ENCODE results near the gene CYP4F11. TPM values are rescaled to one million over a fixed set of nuclear protein-coding genes. Genes with fewer than 3 reads are reported as not detected.

CYP4F11 gene
- total and polyA plus RNA-seq, 4 donors, result 0.15 to 1.2 (median 0.26) TPM; not detected in 1

DNA sequence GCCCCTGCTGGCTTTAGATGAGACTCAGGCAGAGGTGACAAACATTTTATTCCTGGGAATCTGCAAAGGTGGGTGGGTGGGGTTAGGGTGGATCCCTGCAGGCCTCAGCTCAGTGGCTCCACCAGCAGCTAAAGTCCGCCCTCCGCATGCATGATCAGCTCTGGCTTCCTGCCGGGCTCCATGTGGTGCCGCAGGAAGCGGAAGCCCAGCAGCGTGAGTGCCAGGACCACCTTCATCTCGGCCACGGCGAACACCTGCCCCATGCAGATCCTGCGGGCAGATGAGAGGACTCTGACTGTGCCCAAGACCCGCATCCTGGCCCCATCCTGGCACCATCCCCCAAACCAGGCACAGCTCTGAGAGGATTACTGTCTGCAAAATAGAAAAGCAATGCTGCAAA, 62.8 kb downstream of the CYP4F11 start:
- TF ChIP-seq CTCF (IDR thresholded peaks at IDR 0.05; ENCODE audit: control extremely low read depth, extremely low read depth), result no peak
- no peak overlapping the region for H3K4me3 ChIP-seq
- no peaks in the 10 kb centered on the region for H3K36me3 ChIP-seq (ENCODE audit: control insufficient read depth in 4 of 4, insufficient read depth in 4 of 4, low read length in 4 of 4)
- no peaks in the 10 kb centered on the region for H3K4me1 ChIP-seq (ENCODE audit: control insufficient read depth in 5 of 5, insufficient read depth in 5 of 5, low read length in 5 of 5)
- no peak overlapping the region for H3K9ac ChIP-seq (ENCODE audit: insufficient read depth in 1 of 2, low read length in 2 of 2)
- no peak overlapping the region for H3K27ac ChIP-seq (ENCODE audit: low read depth in 1 of 2, low read length in 1 of 2)
- no peaks in the 10 kb centered on the region for H3K27me3 ChIP-seq (ENCODE audit: control insufficient read depth in 3 of 3, insufficient read depth in 3 of 3, low read length in 2 of 3)
- no peaks in the 10 kb centered on the region for H3K9me3 ChIP-seq (ENCODE audit: control insufficient read depth in 4 of 4, insufficient read depth in 3 of 4, low read length in 3 of 4)
- 6 to 19% methylated on average over 11 of the region's 11 CpGs for WGBS, 2 donors
- peak in 1 of 3 donors; percentile 0 for DNase-seq
- no peak for ATAC-seq (ENCODE audit: insufficient read depth, low FRiP score)

- Histone ChIP-seq H3K27ac (ENCODE audit: low read depth in 1 of 2, low read length in 1 of 2) (no peak overlapping the region), H3K4me3 (no peak overlapping the region), H3K9me3 (ENCODE audit: control insufficient read depth in 4 of 4, insufficient read depth in 3 of 4, low read length in 3 of 4) (no peaks in the 10 kb centered on the region), H3K4me1 (ENCODE audit: control insufficient read depth in 5 of 5, insufficient read depth in 5 of 5, low read length in 5 of 5) (no peaks in the 10 kb centered on the region), H3K27me3 (ENCODE audit: control insufficient read depth in 3 of 3, insufficient read depth in 3 of 3, low read length in 2 of 3) (no peaks in the 10 kb centered on the region), H3K9ac (ENCODE audit: insufficient read depth in 1 of 2, low read length in 2 of 2) (no peak overlapping the region), H3K36me3 (ENCODE audit: control insufficient read depth in 4 of 4, insufficient read depth in 4 of 4, low read length in 4 of 4) (no peaks in the 10 kb centered on the region)
- DNase-seq (no peak), ATAC-seq (ENCODE audit: insufficient read depth, low FRiP score) (no peak)
- 31 to 59% methylated on average over 9 of the region's 9 CpGs for WGBS, 2 donors
- TF ChIP-seq CTCF (IDR thresholded peaks at IDR 0.05; ENCODE audit: control extremely low read depth, extremely low read depth), result no peak
These were observed 64.5 kb downstream of the CYP4F11 start for GRCh38 chr19:15869873-15870272.

DNA sequence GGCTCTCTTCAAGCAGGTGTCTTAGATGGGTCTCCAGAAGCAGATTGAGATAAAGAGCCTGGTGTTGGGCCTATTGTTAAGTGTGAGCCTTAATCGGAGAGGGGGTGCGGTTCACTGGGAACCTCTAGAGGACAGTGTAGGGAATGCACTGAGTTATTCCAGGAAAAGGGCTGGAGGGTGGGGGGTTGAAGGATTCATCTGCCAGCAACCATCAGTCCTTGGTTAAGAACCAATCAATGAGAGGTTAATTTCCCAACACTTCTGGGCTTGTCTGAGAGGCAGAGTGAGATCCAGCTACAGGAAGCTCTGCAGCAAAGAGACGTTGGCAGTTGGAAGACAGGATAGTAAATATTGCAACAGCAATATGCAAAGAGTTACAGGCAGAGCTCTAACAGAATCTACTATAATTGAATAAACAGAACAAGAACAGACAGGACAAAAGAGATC, 65.2 kb downstream of the CYP4F11 start:
- DNase-seq, result peak; percentile 43 to 60 (median 47)
- Histone ChIP-seq H3K4me1 (ENCODE audit: control insufficient read depth in 5 of 5, insufficient read depth in 5 of 5, low read length in 5 of 5) (no peaks in the 10 kb centered on the region), H3K9ac (ENCODE audit: insufficient read depth in 1 of 2, low read length in 2 of 2) (no peak overlapping the region), H3K27me3 (ENCODE audit: control insufficient read depth in 3 of 3, insufficient read depth in 3 of 3, low read length in 2 of 3) (no peaks in the 10 kb centered on the region), H3K27ac (ENCODE audit: low read depth in 1 of 2, low read length in 1 of 2) (no peak overlapping the region), H3K36me3 (ENCODE audit: control insufficient read depth in 4 of 4, insufficient read depth in 4 of 4, low read length in 4 of 4) (no peaks in the 10 kb centered on the region), H3K4me3 (no peak overlapping the region), H3K9me3 (ENCODE audit: control insufficient read depth in 4 of 4, insufficient read depth in 3 of 4, low read length in 3 of 4) (no peaks in the 10 kb centered on the region)
- WGBS, 2 donors, result 1 to 2% methylated on average over 3 of the region's 3 CpGs
- ATAC-seq (ENCODE audit: insufficient read depth, low FRiP score), result peak; percentile 72
- peak; percentile 69 for TF ChIP-seq CTCF (IDR thresholded peaks at IDR 0.05; ENCODE audit: control extremely low read depth, extremely low read depth)

GRCh38 chr19:15866636-15867035, 67.7 kb downstream of the CYP4F11 start:
- 34 to 47% methylated on average over 5 of the region's 5 CpGs for WGBS, 2 donors

More at GRCh38 chr19:15866636-15867035, 67.7 kb downstream of the CYP4F11 start:
- H3K9me3 ChIP-seq (ENCODE audit: control insufficient read depth in 4 of 4, insufficient read depth in 3 of 4, low read length in 3 of 4), result no peaks in the 10 kb centered on the region
- H3K36me3 ChIP-seq (ENCODE audit: control insufficient read depth in 4 of 4, insufficient read depth in 4 of 4, low read length in 4 of 4), result no peaks in the 10 kb centered on the region
- H3K4me1 ChIP-seq (ENCODE audit: control insufficient read depth in 5 of 5, insufficient read depth in 5 of 5, low read length in 5 of 5), result no peaks in the 10 kb centered on the region
- H3K4me3 ChIP-seq, result no peak overlapping the region
- TF ChIP-seq CTCF (IDR thresholded peaks at IDR 0.05; ENCODE audit: control extremely low read depth, extremely low read depth), result no peak
- ATAC-seq (ENCODE audit: insufficient read depth, low FRiP score) (no peak), DNase-seq (no peak)
- H3K9ac ChIP-seq (ENCODE audit: insufficient read depth in 1 of 2, low read length in 2 of 2), result no peak overlapping the region
- no peaks in the 10 kb centered on the region for H3K27me3 ChIP-seq (ENCODE audit: control insufficient read depth in 3 of 3, insufficient read depth in 3 of 3, low read length in 2 of 3)
- H3K27ac ChIP-seq (ENCODE audit: low read depth in 1 of 2, low read length in 1 of 2), result no peak overlapping the region

Data from lung (tissue), 12 donors.